Measurements from ENCODE around the gene CPLX1.
A peak's percentile ranks its signal among the peaks of the same experiment; 100 is the strongest.
"Not testable (repeated sequence)": the region's sequence is repeated elsewhere in the genome, so short reads cannot be mapped to it uniquely, and the experiment has no call there.

The CPLX1 gene

DNA sequence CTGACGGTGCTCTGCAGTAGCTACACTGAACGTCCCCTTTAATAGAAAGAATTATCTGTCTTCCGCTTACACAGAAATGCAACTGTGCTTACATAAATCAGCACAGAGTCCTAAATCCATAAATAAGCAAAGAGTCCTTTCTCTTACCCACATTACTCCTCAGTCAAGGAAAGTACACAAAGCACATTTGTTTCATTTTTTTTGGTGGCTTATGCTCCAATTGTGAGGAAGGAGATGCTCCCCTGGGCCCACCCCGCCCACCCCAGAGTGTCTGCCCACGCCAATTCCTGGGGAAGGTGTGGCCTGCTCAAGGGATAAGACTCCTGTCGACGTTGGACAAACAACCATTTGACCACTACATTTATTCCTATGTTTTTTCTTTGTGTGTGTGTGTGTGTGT lies 53.8 kb downstream of the CPLX1 start:
- no peak for DNase-seq

DNA sequence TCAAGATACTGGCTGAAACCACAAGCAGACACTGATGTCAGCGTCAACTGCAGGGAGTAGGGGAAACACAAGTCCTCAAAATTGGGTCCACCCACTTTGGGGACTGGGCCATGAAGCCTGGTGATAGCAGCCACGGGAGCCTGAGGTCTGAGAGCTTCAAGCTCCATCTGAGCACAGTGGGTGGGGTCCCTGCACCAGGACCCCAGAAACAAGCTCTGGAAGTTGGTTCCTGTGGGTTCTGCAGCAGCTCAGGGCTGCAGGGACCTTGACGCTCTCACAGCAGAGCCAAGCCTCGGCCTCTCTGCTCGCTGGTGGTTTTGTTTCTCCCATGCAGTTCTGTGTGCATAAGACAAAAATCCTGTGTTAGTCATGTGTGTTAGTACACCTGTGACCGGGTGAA lies 54.5 kb downstream of the CPLX1 start:
- no peak for DNase-seq

DNA sequence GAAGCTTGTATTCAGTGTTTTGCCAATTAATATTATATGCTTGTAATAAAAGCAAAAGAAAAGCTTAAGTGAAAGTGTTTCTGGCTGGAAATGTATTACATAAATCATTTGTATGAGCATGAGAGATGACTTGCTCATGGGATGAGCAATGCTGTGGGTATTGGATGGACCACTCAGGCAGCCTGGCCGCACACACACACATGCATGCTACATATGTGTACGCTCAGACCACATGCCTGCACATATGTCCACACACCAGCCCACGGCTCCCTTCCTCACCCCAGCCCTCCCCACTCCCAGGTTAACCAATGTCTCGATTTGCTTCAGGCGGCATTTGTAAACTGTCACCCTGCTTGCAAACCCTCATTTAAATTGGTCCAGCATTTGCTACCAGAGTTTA lies 55.9 kb downstream of the CPLX1 start:
- DNase-seq, result no peak

DNA sequence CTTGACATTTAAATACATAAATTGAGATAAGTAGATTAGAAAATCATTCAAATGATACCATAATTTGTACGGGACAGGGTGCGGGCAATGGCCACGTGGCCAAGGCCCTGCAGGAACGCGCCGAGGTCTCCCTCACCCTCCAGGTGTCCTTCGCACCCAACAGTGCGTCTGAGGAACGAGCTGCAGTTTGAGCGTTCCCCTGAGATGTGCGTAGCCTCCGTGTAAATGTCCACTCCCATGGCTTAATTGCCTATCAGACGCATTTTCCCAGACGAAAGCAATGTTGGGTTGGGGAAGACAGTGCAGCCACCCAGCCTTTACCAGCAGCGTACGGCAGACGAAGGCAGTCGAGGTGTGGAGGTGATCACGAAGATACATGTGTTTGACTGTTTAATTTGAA lies 56.4 kb downstream of the CPLX1 start:
- DNase-seq, result no peak

DNA sequence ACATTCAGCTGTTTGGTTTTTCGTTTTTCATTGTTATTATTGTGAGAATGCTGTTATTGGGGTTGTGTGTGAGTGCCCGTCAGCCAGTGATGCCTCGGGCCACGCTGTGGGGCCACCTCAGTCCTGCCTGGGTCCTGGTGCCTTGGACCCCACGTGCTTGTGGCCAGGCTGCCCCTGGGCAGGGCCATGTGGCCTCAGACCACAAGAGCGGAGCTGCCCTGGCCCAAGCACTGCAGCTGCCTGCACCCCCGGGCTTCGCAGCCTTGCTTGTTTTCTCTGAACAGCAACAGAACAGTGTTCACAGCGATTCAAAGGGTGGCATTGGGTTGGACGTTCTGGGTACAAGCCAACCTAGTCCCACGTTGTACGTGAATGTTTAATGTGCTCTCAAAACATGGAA lies 56.9 kb downstream of the CPLX1 start:
- DNase-seq, result no peak

DNA sequence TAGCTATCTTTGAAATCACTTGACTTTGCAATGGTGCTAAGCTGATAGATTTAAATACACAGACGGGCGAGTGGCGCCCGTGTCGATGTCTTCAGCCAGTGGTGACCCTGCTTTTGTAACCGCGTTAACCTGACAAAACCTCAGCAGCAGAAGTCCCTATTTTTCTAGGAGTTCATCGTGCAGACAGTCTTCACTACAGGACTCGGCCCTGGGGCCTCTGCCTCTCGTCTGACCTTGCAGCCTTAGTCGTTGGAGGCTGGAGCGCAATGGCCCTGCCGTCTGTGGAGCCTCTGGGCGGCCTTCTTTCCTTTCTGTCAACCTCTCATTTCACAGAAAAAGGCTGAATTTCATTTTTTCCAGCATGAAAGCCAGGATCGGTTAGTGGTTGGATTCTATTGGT lies 57.9 kb downstream of the CPLX1 start:
- DNase-seq, result no peak

DNA sequence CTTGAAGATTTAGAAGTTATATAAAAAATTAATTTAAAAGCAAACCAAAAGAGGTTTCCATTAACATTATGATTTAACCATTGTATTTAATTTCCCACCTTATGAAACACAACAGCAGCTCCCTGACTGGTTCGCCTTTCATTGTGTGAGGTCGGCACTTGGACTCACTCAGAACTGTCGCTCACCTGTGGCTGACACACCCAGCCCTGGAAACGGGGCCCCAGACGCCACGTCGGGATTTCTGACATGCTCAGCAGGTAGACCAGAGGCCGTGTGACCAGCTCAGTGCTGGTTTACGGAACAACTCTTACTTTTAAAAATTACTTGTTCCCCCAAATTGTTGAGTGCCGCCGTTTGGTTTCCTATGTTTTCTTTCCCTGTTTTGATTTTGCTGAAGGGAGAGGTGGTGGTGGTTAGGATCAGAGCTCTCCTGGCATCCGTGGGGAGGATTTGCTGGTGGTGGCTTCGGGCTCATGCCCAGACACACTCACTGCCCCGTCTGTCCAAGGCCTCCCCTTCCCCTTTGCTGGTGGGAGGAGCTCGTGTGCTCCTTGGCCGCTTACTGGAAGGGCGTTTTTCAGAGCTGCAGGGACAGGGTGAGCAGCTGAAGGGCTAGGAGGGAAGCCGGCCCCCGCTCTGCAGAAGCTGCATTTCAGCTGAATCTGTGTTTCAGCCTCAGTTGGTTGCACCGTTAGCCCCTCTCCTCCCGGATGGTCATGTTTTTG lies 59.2 kb downstream of the CPLX1 start:
- DNase-seq, result no peak

DNA sequence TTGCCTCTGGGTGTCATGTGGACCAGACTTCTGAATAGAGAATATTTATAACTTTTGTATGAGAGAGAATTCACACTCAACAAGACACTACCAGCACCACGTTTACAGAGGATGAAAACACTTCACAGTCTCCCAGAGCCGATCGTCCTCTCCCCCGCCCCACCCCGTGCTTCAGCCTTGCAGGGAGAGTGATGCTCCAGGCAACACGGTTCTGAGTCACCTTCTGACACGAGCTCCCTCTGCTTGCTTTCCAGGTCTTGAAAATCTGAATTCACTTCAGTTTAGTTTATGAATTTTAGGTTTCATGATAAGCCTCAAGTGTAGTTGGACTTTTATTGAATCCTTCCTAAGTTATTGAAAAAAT lies 59.8 kb downstream of the CPLX1 start:
- DNase-seq, result no peak

DNA sequence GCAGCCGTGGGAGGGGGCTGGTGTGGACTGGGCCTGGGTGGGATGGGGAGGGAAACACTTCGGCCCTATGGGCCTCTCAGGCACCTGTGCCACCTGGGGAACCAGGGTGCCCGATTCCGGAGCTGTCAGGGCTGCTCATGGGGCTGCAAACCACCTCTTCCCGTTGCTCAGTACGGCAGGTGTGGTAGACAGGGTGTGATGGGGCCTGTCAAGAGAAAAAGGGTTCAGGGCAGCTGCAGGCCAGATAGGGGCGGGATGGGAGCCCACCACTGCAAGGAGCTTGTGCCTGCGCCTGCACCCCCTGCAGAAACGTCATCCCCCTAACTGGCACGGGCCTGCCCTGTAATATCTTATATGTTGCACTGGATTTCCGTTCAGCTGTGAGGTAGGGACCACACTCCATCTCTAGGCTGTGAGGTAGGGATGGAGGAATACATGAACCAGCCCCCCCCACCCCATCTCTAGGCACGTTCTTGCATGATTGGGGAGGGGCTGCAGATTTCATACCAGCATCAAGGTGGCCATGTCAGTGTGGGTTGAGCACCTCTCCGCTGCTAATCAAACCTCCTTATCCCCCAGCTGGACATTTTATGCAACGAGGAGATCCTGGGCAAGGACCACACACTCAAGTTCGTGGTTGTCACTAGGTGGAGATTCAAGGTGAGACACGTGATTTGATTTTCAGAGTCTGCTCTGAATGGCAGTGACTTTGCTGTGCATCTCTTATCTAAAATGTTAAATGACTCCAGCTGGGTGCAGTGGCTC lies 61.3 kb downstream of the CPLX1 start:
- DNase-seq, result no peak

DNA sequence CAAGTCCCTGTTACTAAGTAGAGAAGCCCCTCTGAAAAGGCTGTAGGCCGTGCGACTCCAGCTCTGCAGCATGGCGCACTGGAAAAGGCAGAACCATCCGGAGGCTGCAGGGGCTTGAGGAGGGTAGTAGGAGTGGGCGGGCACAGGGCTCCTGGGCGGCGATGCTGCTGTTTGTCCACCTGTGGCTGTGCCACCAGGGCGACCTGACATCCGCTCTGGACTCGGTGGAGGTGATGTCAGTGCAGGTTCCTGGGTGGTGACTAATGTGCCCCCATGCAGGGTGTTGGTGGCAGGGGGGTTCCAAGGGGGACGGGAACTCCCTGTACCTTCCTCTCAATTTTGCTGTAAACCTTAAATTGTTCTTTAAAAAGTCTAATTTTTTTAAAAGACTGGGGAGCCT lies 62.0 kb downstream of the CPLX1 start:
- no peak for DNase-seq

DNA sequence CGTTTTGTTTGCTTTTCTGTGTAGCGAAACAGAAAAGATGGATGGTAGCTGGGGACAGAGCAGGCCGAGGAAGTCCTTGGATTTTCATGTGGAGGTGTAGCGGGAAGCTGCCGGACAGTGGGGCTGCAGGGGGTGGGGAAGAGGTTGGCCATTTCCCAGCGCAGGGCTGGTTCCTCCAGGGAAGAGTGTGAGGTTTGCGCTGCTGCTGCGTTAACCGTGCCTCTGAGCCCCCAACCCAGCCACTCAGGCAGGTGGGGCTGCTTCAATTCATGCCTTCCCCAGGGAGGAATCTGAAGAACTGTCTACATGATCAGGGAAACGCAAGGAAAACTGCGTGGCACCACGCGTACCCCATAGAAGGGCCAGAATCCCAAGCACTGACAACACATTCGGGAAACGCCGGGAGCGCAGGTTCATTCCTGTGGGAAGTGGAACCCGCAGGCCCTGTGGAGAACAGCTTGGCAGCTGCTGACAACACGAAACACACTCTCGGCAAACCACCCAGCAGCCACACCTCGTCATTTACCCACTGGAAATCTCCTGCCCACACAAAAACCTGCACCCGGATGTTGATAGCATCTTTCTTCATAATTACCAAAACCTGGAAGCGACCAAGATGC lies 62.6 kb downstream of the CPLX1 start:
- no peak for DNase-seq

DNA sequence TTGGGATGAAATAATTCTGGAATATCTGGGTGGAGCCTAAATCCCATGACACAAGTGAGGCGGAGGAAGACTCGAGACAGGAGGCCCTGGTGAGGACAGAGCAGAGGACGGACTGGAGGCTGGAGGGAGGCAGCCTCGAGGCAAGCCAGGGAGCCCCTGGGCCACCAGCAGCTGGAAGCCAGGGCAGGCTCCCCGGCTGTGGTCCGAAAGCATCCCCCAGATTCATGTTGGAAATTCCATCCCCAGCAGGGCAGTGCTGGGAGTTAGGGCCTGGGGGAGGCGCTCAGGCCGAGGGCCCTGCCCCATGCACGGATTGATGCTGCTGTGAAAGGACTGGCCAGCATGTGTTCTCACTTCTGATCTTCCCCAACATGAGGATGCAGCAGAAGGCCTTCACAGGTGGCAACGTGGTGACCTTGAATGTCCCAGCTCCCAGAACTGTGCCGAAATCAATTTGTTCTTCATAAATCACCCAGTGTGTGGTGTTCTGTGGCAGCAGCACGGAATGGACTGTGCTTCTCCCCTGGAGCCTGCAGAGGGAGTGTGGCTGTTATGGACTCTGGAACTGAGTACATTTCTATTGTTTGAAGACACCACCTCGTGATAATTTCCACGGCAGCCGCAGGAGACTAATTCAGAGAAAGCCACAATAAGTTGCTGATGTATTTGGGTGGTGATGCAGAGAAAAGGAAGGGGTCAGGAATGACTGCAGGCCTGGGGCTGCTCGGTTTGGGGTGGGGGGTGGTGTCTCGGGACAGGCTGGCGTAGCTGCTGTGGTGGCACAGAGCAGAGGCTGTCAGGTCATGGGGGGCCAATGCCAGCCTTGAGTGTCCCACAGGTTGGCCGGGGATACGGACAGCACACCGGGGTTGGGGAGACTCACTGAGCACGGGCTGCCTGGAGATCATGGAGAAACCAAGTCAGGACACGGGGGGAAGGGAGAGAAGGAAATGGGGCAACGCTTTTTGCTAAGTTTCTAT lies 63.4 kb downstream of the CPLX1 start:
- DNase-seq, result peak; percentile 6

DNA sequence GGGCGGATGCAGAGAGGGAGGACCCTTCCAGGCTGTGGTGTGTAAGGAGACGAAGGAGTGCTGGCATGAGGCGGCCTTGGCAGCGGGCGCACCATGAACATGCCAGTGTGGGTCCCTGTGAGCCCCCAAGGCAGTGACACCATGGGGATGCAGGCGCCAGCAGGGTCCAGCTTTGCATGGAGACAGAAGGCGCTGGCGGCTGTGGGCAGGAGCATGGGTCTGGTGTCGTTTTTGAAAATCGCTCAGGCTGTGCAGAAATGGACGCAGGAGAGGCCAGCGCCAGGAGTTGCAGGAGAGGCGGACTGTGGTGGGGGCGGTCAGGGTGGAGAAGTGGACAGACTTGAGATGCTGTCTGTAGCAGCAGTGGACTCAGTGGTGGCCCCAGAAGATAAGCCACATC lies 64.2 kb downstream of the CPLX1 start:
- no peak for DNase-seq

DNA sequence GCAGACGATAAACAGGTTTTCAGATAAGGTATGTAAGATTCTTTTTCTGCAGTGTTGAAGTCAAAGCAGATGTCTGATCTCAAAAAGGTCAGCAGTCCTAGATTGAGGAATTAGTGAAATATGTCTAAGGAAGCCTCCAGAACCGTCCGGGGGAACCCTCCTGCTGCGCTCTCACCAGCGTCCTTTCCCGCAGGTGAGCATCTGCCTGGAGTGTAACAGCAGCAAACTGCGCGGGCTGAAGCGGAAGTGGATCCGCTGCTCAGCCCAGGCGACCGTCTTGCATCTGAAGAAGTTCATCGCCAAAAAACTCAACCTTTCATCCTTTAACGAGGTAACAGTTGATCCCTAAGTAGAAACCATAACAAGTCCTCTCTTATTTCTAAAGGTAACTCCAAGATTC lies 64.8 kb downstream of the CPLX1 start:
- DNase-seq, result no peak

DNA sequence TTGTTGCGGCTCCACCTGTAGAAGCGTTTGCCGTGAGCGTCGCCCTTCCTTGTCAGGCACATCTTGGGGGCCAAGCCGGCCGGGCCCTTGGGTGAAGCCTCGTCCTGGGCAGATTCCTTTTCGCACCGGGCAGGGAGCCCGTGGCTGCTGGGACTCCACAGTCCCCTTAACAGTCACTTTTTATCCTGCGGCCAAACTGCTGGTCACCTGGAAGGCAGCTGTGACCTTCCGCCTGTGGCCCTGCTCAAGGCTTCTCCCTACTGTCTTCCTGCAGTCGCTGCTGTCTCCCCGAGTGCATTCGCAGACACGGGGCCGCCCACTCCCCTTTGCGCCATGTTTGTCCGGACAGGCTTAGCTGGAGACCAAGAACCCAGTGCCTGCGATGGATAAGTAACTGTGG lies 65.3 kb downstream of the CPLX1 start:
- no peak for DNase-seq

DNA sequence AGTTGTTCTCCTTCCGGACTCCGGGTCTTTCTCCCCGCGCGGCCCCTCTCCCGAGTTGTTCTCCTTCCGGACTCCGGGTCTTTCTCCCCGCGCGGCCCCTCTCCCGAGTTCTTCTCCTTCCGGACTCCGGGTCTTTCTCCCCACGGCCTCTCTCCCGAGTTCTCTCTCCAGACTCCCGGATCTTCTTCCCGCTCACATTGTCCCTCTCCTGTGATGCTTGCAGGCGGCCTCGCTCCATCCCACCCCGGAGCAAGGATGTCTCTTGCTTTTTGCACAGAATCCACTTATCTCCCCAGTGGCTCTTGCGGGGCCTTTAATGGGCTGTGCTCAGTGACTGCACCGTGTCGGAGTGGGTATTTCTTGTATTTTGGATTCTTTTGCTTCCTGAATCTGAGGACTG lies 66.1 kb downstream of the CPLX1 start:
- not testable (repeated sequence) for DNase-seq

DNA sequence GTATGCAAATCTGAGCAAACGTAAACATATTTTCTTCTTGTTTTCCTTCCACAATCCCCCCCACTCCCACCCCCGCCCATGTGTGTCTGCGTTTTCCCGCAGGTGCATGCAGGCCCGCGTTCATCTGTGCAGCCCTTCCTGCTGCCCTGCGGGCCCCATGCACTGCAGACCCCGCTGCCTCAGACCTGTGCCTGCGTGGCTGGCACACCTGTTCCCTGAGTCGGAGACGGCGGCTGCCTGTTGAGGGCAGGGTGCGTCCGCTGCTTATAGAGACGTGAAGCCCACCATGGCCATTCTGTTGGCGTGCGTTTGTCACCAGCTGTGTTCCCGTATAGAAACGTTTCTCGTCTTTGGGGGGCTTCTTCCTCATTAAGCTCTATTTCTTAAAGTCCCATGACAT lies 68.8 kb downstream of the CPLX1 start:
- no peak for DNase-seq

DNA sequence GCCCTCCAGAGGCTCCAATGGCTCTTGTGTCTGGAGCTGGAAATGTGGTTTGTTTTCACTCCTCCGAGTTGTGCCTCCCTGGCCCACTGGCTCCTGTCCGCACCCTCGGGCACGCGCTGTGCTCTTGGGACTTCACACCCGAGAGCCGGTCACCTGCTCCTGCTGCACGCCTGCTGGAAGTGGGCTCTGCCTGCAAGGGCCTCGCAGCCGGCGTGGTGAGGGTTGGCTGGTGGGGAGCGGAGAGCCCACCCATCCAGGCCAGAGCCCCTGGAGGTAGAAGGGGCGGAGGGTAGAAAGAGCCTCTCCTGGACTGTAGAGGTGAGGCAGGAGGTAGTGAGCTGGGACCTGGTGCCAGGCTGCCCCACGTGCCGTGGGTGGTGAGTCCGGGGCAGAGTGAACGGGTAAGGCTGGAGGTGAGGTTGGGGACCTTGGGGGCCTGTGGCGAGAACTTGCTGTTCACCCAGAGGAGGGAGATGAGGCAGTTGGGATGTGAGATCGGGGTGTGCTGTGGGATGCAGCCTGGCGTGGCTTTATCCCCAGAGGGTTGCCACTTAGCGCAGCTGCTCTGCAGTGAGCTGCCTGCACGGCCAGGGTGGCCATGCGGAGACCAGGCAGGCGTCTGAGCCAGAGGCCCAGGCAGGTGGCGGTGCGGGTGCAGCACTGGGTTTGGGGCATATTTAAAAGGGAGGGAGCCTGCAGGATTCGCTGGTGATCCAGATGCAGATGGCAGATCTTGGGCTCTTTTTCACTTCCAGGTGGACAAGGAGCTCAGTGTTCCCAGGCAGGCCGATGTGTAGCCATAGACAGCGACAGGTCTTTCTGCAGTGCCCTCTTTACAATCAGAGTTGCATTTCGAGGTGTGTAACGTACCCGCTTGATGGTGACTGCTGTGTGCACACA lies 71.5 kb downstream of the CPLX1 start:
- DNase-seq, result no peak

DNA sequence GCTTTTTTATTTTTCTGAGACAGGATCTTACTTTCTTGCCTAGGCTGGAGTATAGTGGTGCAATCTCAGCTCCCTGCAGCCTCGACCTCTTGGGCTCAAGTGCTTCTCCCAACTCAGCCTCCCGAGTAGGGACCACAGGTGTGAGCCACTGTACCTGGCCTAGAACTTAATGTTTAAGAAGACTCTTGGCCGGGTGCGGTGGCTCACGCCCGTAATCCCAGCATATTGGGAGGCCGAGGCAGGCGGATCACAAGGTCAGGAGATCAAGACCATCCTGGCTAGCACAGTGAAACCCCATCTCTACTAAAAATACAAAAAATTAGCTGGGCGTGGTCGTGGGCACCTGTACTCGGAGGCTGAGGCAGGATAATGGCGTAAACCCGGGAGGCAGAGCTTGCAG lies 72.7 kb downstream of the CPLX1 start:
- not testable (repeated sequence) for DNase-seq

DNA sequence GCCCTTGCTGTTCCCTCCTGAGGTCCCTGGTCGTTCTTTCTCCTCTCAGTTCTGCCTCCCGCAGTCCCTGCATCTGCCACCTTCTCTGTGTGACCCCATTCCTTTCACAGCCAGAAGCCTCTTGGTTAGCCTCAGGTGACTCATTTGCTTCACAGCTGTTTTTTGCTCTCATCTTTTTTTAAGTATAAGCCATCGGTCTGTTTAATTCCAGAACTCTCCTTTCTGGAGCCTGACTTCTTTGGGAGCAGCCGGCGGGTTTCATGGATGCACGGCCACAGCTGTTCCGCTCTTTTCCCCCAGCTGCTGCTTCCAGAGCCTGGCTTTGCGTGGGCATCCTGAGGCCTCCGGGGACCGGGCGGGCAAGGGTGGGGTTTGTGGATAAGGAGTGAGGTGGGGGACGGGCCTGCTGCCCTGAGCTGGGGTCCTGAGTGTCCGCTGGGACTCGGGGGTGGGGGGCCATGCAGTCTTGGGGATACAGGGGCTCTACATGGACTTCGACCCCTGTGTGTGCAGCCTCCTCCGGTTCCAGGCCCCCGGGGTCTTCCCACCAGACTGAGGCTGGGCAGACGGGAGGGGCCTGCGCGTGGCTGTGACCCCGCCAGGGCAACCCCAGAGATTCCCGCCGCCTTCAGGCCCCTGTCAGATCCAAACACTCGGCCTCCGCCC lies 73.6 kb downstream of the CPLX1 start:
- no peak for DNase-seq

DNA sequence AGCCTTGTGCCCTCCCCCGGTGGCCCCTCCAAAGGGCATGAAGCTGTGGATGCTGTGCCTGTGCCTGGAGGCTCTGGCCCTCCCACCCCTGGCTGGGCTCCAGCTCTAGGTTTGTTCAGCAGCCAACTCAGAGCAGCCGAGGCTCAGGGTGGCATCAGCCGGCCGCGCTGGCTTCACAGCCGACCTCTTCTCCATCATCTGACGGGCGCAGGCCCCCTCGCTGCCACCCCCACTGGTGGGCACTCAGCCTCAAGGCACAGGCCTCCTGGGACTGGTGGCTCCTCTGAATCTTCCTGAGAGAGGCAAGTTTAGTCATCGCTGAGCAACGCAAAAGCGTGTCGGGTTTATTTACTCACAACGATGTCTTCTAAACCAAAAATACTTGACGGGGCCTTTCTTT lies 74.3 kb downstream of the CPLX1 start:
- DNase-seq, result no peak

Data from CD4-positive, alpha-beta T cell treated with Interleukin-17A for 1 hour (primary cell).